BLaER1 (cell line): ENCODE results near the gene MAP2K7.

Experiments used
- H3K27ac ChIP-seq: shearing (Covaris generic); formaldehyde crosslinking; 2 replicates; pipeline ENCODE4 v1.8.1; 2022
- H3K27me3 ChIP-seq: shearing (Covaris generic); formaldehyde crosslinking; 2 replicates; pipeline ENCODE4 v1.8.1; 2022
- H3K36me3 ChIP-seq: shearing (Covaris generic); formaldehyde crosslinking; 2 replicates; pipeline ENCODE4 v1.8.1; 2022
- H3K4me1 ChIP-seq: shearing (Covaris generic); formaldehyde crosslinking; 2 replicates; pipeline ENCODE4 v1.8.1; 2022
- H3K4me2 ChIP-seq: shearing (Covaris generic); formaldehyde crosslinking; 2 replicates; pipeline ENCODE4 v1.8.1; 2022
- H3K4me3 ChIP-seq: shearing (Covaris generic); formaldehyde crosslinking; 2 replicates; pipeline ENCODE4 v1.8.1; 2022
- H3K9ac ChIP-seq: shearing (Covaris generic); formaldehyde crosslinking; 2 replicates; pipeline ENCODE4 v1.8.1; 2022
- H3K9me3 ChIP-seq: shearing (Covaris generic); formaldehyde crosslinking; 2 replicates; pipeline ENCODE4 v1.8.1; 2022
- H4K20me1 ChIP-seq: shearing (Covaris generic); formaldehyde crosslinking; 2 replicates; pipeline ENCODE4 v1.8.1; 2022
- Cebpa-rat ChIP-seq: shearing (Covaris generic); IDR thresholded peaks from 2 replicates; pipeline ENCODE4 v1.8.1; 2022

The MAP2K7 gene

DNA sequence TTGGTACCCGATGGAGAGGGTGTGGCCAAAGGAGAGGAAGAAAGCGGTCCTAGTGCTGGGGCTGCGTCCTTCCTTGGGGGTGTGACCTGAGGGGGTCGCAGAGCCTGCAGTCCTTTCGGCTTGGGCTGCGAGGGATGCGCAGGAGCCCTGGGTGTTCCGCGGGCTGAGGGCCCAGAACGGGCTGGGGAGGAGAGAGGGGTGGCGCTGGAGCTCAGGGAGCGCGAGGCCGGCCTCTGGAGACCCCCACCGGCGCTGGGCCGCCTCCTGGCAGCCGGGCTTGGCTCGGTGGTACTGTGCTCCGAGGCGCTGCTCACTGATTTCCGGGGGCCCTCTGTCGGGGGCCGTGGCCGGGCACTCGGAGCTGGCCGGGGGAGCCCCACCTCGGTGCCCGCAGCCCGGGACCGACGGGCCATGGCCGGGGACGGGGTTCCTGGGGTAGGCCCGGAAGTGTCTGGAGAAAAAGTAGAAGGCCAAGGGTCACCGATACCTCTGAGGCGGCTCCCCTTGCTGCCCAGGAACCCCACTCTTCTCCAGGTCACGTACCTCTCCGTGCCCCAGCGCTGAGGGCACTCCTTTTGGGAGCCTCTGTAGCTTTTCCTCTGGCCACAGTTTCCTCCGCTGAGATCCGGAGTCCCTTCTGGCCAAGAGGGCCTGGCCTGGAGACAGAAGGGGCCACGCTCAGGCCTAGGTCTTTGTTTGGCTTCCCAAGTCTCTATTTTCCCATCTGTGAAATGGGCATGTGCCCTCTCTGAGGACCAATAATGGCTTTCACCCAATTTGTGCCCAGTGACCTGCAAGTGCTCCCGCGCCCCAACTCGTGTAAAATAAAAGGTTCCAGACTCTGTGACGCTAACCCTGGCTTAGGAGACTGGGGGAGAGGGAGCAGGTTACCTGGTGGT lies 31.1 kb upstream of the MAP2K7 start:
- TF ChIP-seq Cebpa-rat, result no peak
- H3K4me1 ChIP-seq, result peaks cover 67% of the 10 kb centered on the region
- H4K20me1 ChIP-seq, result peaks cover 36% of the 10 kb centered on the region
- peak overlapping the region; percentile 81 for H3K4me3 ChIP-seq
- no peaks in the 10 kb centered on the region for H3K9me3 ChIP-seq
- peak overlapping the region; percentile 1; the same call in 1 of the 2 replicates for H3K27ac ChIP-seq
- H3K9ac ChIP-seq, result peak overlapping the region; percentile 38; the same call in 1 of the 2 replicates
- peak overlapping the region; percentile 91 for H3K4me2 ChIP-seq
- H3K27me3 ChIP-seq, result no peaks in the 10 kb centered on the region
- no peaks in the 10 kb centered on the region for H3K36me3 ChIP-seq

DNA sequence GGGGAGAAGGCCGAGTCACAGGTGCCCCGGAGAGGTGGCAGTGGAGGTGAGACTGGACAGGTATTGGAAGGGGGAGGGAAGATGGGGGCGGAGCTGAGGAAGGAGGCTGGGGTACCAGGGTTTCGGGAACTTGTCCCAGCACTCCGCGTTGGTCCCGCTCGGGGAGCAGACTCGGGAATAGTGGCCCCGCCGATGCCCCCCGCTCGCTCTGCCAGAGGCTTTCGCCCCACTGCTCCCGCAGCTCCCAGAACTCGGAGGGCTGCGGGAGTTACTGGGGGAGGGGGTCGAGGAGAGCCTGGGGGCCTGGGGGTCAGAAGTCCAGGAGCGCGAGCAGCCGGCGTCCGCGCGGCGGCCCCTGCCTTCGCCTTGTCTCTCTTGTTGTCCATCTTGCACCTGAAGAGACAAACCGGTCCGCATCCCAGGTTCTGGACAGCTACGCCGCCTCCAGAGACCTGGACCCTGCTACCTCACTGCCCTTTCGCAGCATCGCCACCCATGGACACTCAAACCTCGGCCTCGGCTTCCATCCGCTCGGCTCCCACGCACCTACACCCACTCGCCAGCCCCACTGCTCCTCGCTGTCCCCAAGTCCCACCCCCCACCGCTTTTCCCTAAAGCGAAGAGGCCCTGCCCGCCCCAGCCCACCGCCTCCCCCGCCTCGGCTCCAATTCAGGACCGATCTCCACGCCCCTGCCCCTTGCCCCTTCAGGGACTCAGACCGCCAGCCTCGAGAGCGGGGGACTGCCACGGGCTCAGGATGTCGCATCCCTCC lies 30.2 kb upstream of the MAP2K7 start:
- Histone ChIP-seq H3K9ac (peak overlapping the region; percentile 85), H3K4me3 (peak overlapping the region; percentile 81), H3K4me1 (peaks cover 58% of the 10 kb centered on the region), H4K20me1 (peaks cover 36% of the 10 kb centered on the region), H3K27ac (peak overlapping the region; percentile 89), H3K4me2 (peak overlapping the region; percentile 91), H3K36me3 (no peaks in the 10 kb centered on the region), H3K27me3 (no peaks in the 10 kb centered on the region), H3K9me3 (no peaks in the 10 kb centered on the region)
- no peak for TF ChIP-seq Cebpa-rat

DNA sequence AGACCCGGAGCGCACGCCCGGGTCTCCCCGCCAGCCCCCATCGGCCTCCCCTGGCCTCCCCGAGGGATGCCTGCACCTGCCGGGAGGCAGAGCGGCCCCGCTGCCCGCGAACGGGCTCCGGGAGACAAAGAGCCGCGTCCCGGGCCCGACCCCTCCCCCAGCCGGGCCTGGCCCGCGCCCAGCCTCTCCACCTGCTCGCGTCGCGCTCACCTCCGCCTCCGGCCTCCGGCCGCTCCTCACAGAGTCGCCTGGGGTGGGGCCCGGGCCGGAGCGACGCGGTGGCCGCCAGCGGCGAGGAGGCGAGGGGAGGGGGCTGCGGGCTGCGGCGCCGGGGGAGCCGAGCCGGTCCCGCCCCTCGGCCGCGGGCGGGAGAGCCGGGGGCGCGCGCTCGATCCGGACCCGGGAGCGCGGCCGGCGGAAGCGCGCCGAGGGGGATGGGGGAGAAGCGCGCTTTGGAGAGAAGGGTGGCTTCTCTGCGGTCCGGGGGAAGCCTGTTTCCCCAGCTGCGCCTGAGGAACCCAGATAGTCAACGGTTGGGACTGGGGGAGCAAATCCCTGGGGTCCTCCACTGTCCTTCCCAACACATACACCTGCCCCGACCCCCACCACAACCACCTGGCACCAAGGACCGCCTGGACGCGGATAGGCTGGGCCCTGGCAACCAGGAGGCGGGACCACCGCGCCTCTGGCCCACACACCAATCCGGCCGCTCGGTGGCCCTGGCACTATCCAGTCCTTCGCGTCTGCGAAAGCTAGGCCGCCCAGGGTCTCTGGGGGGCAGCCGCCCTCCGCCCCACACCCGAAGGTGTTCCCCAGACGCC lies 29.4 kb upstream of the MAP2K7 start, which contains the start of gene PRR36:
TSS of gene PRR36 (minus strand) at position 315 of the 821 bp plus-strand sequence. CDS start 701 bp downstream, outside the sequence.
- H3K9me3 ChIP-seq, result no peaks in the 10 kb centered on the region
- peak within 1 kb of the TSS; percentile 85 for H3K9ac ChIP-seq
- no peaks in the 10 kb centered on the region for H3K36me3 ChIP-seq
- no peaks in the 10 kb centered on the region for H3K27me3 ChIP-seq
- H3K4me2 ChIP-seq, result peak within 1 kb of the TSS; percentile 91
- H4K20me1 ChIP-seq, result peaks cover 31% of the 10 kb centered on the region
- peak within 1 kb of the TSS; percentile 81 for H3K4me3 ChIP-seq
- H3K27ac ChIP-seq, result peak within 1 kb of the TSS; percentile 89
- peaks cover 58% of the 10 kb centered on the region for H3K4me1 ChIP-seq
- no peak for TF ChIP-seq Cebpa-rat

DNA sequence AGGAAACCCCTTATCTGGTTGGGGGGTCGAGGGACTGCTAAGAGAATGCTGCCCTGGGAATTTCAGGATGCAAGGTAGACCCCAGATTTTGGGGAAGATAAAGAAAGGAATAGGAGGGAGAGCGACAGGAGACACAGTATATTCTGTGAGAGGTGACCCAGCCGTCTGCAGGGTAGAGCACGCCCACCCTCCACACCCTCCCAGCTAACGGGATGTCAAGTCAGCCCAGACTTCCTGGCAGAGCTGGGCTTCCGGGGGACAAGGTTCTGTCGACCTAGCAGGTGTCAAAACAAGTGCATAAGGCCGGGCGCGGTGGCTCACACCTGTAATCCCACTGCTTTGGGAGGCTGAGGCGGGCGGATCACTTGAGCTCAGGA lies 28.8 kb upstream of the MAP2K7 start:
- Histone ChIP-seq H3K4me3 (peak overlapping the region; percentile 81), H3K27ac (peak overlapping the region; percentile 89), H4K20me1 (peaks cover 25% of the 10 kb centered on the region), H3K27me3 (no peaks in the 10 kb centered on the region), H3K36me3 (no peaks in the 10 kb centered on the region), H3K4me1 (peaks cover 58% of the 10 kb centered on the region), H3K9me3 (no peaks in the 10 kb centered on the region), H3K9ac (peak overlapping the region; percentile 85; the same call in 1 of the 2 replicates), H3K4me2 (peak overlapping the region; percentile 91)
- no peak for TF ChIP-seq Cebpa-rat

DNA sequence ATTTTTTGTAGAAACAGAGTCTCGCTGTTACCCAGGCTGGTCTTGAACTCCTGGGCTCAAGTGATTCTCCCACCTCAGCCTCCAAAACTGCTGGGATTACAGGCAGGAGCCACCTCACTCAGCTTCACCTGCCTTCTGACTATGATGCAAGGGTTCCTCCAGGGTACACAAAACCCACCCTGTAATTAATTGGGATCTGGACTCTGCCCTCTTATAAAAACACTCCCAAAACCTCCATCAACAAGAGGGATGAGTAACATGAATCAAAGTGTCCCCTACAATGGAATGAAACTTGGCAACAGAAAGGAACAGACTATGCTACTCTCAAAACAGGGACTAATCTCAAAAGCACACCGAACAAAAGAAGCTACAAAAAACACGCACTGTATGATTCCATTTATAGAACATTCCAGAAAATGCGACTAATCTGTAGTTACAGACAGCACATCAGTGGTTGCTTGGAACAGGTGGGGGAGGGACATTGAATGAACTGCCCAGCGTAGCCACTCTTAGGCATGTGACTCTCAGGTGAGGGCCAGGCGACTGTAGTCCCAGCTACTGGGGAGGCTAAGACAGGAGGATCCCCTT lies 26.3 kb upstream of the MAP2K7 start:
- peaks cover 10% of the 10 kb centered on the region for H4K20me1 ChIP-seq
- no peak overlapping the region for H3K4me3 ChIP-seq
- H3K36me3 ChIP-seq, result no peaks in the 10 kb centered on the region
- no peak overlapping the region for H3K27ac ChIP-seq
- H3K9ac ChIP-seq, result no peak overlapping the region
- TF ChIP-seq Cebpa-rat, result no peak
- no peaks in the 10 kb centered on the region for H3K9me3 ChIP-seq
- no peaks in the 10 kb centered on the region for H3K27me3 ChIP-seq
- H3K4me2 ChIP-seq, result no peak overlapping the region
- H3K4me1 ChIP-seq, result peaks cover 42% of the 10 kb centered on the region

DNA sequence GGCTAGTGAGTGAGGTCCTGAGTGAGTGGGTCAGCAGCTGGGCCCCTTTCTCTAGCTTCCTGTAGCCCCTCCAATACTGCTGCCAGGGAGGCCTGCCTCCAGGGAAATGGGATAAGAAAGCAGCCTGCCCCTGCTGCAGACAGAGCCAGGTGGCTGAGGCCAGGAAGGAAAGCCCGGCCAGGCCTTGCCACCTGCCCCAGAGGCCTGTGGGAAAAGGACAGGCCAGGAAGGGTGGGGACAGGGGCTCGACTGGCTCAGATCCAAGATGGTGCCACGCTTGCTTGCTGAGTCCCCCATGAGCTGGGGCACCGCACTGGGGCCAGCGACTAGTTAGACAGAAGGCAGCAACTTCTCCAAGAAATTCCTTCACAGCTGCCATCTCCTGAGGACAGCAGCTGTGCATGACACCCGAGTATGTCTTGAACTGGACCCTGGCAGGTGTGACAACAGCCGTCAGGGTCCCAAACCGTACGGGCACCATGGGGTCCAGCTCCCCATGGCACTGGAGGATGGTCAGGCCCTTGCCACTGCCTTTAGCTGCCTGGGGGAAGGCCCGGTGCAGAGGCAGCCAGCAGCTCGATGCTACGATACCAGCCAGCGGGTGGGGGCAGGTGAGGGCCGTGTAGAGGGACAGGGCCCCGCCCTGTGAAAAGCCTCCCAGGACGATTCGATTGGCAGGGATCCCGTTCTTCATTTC lies 24.4 kb upstream of the MAP2K7 start:
- no peaks in the 10 kb centered on the region for H3K9me3 ChIP-seq
- peaks cover 40% of the 10 kb centered on the region for H3K4me1 ChIP-seq
- peak overlapping the region; percentile 52 for H3K4me2 ChIP-seq
- peak overlapping the region; percentile 63 for H3K27ac ChIP-seq
- no peaks in the 10 kb centered on the region for H3K36me3 ChIP-seq
- H3K4me3 ChIP-seq, result no peak overlapping the region
- TF ChIP-seq Cebpa-rat, result no peak
- H3K9ac ChIP-seq, result no peak overlapping the region
- no peaks in the 10 kb centered on the region for H4K20me1 ChIP-seq
- no peaks in the 10 kb centered on the region for H3K27me3 ChIP-seq

DNA sequence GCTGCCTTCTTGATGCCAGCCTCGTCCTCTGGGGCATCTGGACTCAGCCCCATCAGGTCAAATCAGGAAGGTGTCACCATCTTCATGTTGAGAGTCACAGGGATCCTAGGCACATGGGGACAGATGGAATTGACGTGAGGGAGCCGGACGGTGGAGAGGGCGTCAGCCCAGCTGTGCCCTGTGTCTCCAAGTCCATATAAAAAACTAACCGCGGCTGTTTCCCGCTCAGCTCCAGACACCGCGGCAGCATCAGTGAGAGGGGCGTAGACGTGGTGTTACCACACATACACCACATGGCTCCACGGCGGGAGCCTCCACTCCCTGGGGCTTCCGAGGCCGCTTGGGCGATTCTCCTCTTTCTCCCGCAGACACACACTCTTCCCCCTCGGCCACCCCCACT lies 23.8 kb upstream of the MAP2K7 start:
- Histone ChIP-seq H3K9ac (no peak overlapping the region), H4K20me1 (no peaks in the 10 kb centered on the region), H3K9me3 (no peaks in the 10 kb centered on the region), H3K4me3 (no peak overlapping the region), H3K4me2 (peak overlapping the region; percentile 52; the same call in 1 of the 2 replicates), H3K36me3 (no peaks in the 10 kb centered on the region), H3K27ac (no peak overlapping the region), H3K4me1 (peaks cover 34% of the 10 kb centered on the region), H3K27me3 (no peaks in the 10 kb centered on the region)
- TF ChIP-seq Cebpa-rat, result no peak

DNA sequence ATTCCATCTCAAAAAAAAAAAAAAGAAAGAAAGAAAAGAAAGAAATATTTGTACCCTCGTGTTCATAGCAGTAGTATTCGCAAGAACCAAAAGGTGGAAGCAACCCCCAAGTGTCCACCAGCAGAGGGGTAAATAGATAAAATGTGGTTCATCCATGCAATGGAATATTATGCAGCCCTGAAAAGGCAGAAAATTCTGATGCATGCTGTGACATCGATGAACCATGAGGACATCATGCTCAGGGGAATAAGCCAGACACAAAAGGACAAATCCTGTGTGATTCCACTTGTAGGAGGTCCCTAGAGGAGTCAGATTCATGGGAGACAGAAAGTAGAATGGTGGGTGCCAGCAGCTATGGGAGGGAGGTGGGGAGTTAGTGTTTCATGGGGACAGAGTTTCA lies 21.8 kb upstream of the MAP2K7 start:
- Histone ChIP-seq H3K4me3 (no peak overlapping the region), H4K20me1 (no peaks in the 10 kb centered on the region), H3K27me3 (no peaks in the 10 kb centered on the region), H3K9ac (no peak overlapping the region), H3K9me3 (no peaks in the 10 kb centered on the region), H3K4me1 (peaks cover 28% of the 10 kb centered on the region), H3K36me3 (no peaks in the 10 kb centered on the region), H3K27ac (no peak overlapping the region), H3K4me2 (no peak overlapping the region)
- no peak for TF ChIP-seq Cebpa-rat
